Esophagus squamous epithelium (tissue), 5 donors: Measurements from ENCODE around the gene CFAP43. TPM values are rescaled to one million over a fixed set of nuclear protein-coding genes. Genes with fewer than 3 reads are reported as not detected.

Experiments used
- DNase-seq: peaks from one replicate; lab custom pipeline; 2025; lab: John Stamatoyannopoulos, UW
- H3K27ac ChIP-seq, 4 donors: fragments of 200-600 bp; sonication (generic); one replicate each; pipeline ENCODE4 v1.5.1; 2016 to 2019; ENCODE audit warnings: mild to moderate bottlenecking in 1 of 4
- H3K27me3 ChIP-seq, 4 donors: fragments of 200-600 bp; sonication (generic); 1 replicate in 3 of 4; 2 replicates in 1 of 4; pipeline versions ENCODE4 v1.5.1 to v1.6.0; 2017 to 2021; ENCODE audit warnings: antibody characterized with exemption in 1 of 4
- H3K36me3 ChIP-seq, 3 donors: fragments of 200-600 bp; sonication (generic); one replicate each; pipeline ENCODE4 v1.5.1; 2016 to 2019
- H3K4me1 ChIP-seq, 3 donors: fragments of 200-600 bp; sonication (generic); one replicate each; pipeline ENCODE4 v1.5.1; 2017 to 2019
- H3K4me3 ChIP-seq, 4 donors: fragments of 200-600 bp; sonication (generic); 1 replicate in 3 of 4; 2 replicates in 1 of 4; pipeline ENCODE4 v1.5.1; 2016 to 2019; ENCODE audit warnings: mild to moderate bottlenecking in 2 of 4, moderate library complexity in 1 of 4
- H3K9me3 ChIP-seq, 3 donors: fragments of 200-600 bp; sonication (generic); one replicate each; pipeline ENCODE4 v1.5.1; 2016 to 2019
- CTCF ChIP-seq, 6 experiments: fragments of 450-650 bp in 4 of 6; fragments of 200-600 bp in 2 of 6; sonication (generic) in 2 of 6; IDR thresholded peaks; one replicate each; pipeline ENCODE4 v1.5.1; 2016 to 2019; ENCODE audit warnings: antibody characterized with exemption in 6 of 6, mild to moderate bottlenecking in 4 of 6, moderate library complexity in 4 of 6
- POLR2A ChIP-seq, 4 donors: fragments of 450-650 bp; IDR thresholded peaks; one replicate each; pipeline ENCODE4 v1.6.1; 2017; ENCODE audit warnings: antibody characterized with exemption in 4 of 4, mild to moderate bottlenecking in 4 of 4, moderate library complexity in 3 of 4
- WGBS, 2 donors: methylation state at CpG; one replicate each; pipeline ENCODE4 v1.1.5; 2018; 5-methylcytosine and 5-hydroxymethylcytosine counted together
- intact Hi-C: fragments of 100-400 bp; cut with DNase I; formaldehyde crosslinking; loops from one replicate; pipeline ENCODE4 v1.15.0; 2022
- total RNA-seq, 4 donors: library from RNA; depleted of rRNA; stranded (reverse); fragments of >200 nt; gene quantifications; one replicate each; pipeline ENCODE4 v1.1.0, GENCODE V29; 2016
- donor health status: DM: yes; HTN: yes; CAD: no.

The CFAP43 gene
- total RNA-seq, 4 donors from 2014 or later = 0.19 to 0.38 TPM; not detected in 2

DNA sequence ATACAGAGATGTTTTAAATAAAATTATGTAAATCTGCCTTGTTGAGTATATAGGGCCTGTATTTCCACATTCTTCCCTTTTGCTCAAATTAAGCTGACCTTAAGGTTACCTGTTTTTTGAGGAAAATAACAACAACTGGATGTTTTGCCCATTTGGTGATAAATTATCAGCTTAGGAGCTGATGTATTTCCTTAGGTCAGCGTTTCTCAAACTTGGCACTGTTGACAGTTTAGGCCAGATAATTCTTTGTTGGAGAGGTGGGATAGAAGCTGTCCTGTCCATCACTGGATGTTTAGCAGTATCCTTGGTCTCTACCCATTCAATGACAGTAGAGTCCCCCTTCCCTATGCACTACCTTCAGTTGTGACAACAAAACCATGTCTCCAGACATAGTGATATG lies 44.0 kb upstream of the CFAP43 start:
- H3K4me3 ChIP-seq = no peak overlapping the region
- WGBS, 2 donors = 64 to 81% methylated on average over 1 of the region's 1 CpG
- H3K27ac ChIP-seq = no peak overlapping the region
- H3K27me3 ChIP-seq = peaks cover 0 to 16% (median 0%) of the 10 kb centered on the region in 4 donors
- H3K36me3 ChIP-seq = no peaks in the 10 kb centered on the region
- no peak for DNase-seq
- H3K4me1 ChIP-seq = peaks cover 0 to 24% (median 9%) of the 10 kb centered on the region in 3 donors
- H3K9me3 ChIP-seq = no peaks in the 10 kb centered on the region
- intact Hi-C loops = no loop called here
- TF ChIP-seq CTCF (IDR thresholded peaks at IDR 0.05) = no peak
- no peak for TF ChIP-seq POLR2A (IDR thresholded peaks at IDR 0.05)

GRCh38 chr10:104274762-104275721 lies 42.9 kb upstream of the CFAP43 start:
- intact Hi-C loops = no loop called here
- TF ChIP-seq POLR2A (IDR thresholded peaks at IDR 0.05) (no peak), CTCF (IDR thresholded peaks at IDR 0.05) (peak; percentile 36 to 86 (median 78))
- H3K4me3 ChIP-seq = peak overlapping the region; percentile 31 to 61 (median 50)
- no peaks in the 10 kb centered on the region for H3K9me3 ChIP-seq
- DNase-seq = no peak
- 23 to 27% methylated on average over 11 to 23 of the region's 42 CpGs for WGBS, 2 donors
- no peaks in the 10 kb centered on the region for H3K36me3 ChIP-seq
- H3K27me3 ChIP-seq = peaks cover 0 to 16% (median 0%) of the 10 kb centered on the region in 4 donors
- H3K27ac ChIP-seq = peak overlapping the region in 3 of 4 donors; percentile 55 to 80 (median 67)
- H3K4me1 ChIP-seq = peaks cover 0 to 24% (median 9%) of the 10 kb centered on the region in 3 donors

DNA sequence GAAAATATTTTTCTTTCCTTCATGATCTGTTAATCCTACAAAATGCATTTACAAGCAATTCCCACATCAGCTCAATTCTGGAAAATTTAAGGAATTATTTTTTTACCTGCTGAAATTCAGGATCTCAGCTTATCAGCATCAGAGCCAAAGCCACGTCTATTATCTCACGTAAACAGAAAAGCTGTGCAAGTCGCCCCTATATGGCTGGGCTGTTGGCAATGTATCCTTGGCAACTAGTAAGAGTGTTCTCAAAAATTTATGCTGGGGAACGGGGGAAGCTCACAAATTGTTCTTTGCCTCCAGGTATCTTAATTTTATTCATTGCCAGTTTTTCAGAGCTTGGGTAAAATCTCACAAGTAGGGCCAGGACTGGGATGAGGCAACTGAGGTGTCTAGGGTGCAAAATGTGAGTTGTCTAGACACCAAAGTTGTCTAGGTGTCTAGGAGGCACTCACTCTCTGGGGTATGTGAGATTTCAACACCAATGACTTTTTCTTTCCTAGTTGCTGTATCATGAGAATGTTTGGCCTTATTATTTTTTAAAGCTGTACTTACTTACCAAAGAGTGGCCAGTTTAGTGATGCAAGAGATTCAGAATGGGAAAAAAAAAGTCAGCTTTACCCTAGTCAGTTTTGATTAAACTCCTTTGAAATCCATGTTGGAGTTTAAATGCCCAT lies 41.9 kb upstream of the CFAP43 start:
- DNase-seq = no peak
- H3K27me3 ChIP-seq = peaks cover 0 to 16% (median 0%) of the 10 kb centered on the region in 4 donors
- 62 to 71% methylated on average over 4 of the region's 4 CpGs for WGBS, 2 donors
- H3K4me3 ChIP-seq = no peak overlapping the region
- intact Hi-C loops = no loop called here
- no peak for TF ChIP-seq POLR2A (IDR thresholded peaks at IDR 0.05)
- TF ChIP-seq CTCF (IDR thresholded peaks at IDR 0.05) = no peak
- peaks cover 4 to 30% (median 9%) of the 10 kb centered on the region in 3 donors for H3K4me1 ChIP-seq
- no peaks in the 10 kb centered on the region for H3K9me3 ChIP-seq
- no peaks in the 10 kb centered on the region for H3K36me3 ChIP-seq
- H3K27ac ChIP-seq = no peak overlapping the region

DNA sequence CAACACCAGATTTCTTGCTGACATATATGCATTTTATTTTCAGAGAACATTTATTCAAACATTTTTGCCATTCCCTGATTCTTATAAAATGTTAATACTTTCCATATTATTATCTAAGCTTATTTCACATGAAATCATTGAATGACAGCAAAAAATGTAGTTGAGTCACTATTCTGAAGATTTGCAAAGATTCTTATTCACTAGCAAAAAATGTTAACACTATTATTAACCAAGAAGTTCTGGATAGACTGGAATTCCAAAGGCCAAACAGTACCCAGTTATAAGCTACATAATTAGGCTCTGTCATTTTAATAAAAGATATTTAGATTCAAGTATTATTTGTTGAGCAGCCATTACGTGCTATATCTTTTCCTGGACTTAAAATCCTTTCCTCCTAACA lies 41.1 kb upstream of the CFAP43 start:
- H3K4me3 ChIP-seq = no peak overlapping the region
- DNase-seq = no peak
- no peak overlapping the region for H3K27ac ChIP-seq
- TF ChIP-seq POLR2A (IDR thresholded peaks at IDR 0.05) = no peak
- no peak for TF ChIP-seq CTCF (IDR thresholded peaks at IDR 0.05)
- peaks cover 0 to 5% (median 0%) of the 10 kb centered on the region in 3 donors for H3K36me3 ChIP-seq
- H3K4me1 ChIP-seq = peaks cover 5 to 33% (median 9%) of the 10 kb centered on the region in 3 donors
- intact Hi-C loops = no loop called here
- H3K27me3 ChIP-seq = peaks cover 0 to 16% (median 0%) of the 10 kb centered on the region in 4 donors
- no peaks in the 10 kb centered on the region for H3K9me3 ChIP-seq
- WGBS, 2 donors = 81 to 94% methylated on average over 1 of the region's 1 CpG
